NCI-H128 (cell line): ENCODE results near the gene IGSF22.

Experiments used
- DNase-seq: peaks from one replicate; lab custom pipeline; 2025; ENCODE audit not compliant: unreplicated experiment; lab: John Stamatoyannopoulos, UW

IGSF22 gene

DNA sequence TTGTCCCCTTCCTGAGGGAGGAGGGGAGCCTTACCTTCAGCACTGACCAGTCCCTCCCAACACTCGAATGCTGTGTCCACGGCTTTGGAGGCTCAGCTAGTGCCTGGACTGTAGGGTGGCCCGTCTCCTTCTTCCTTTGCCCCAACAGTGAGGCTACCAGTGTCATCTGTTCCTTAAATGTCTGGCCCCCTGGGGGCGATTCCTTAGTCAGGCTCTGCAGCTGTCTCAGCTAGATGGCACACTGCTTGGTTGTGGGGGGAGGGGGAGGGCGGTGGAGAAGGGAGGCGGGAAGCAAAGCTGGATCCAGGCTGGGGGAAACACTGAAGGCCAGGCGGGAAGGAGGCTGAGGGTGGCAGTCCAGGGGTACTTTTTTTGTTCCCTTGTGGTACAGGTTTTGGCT lies at the start of gene IGSF22:
Gene IGSF22 (minus strand): TSS at position 149 of the 400 bp plus-strand sequence. CDS start 1,952 bp downstream, outside the sequence.
- no peak for DNase-seq

DNA sequence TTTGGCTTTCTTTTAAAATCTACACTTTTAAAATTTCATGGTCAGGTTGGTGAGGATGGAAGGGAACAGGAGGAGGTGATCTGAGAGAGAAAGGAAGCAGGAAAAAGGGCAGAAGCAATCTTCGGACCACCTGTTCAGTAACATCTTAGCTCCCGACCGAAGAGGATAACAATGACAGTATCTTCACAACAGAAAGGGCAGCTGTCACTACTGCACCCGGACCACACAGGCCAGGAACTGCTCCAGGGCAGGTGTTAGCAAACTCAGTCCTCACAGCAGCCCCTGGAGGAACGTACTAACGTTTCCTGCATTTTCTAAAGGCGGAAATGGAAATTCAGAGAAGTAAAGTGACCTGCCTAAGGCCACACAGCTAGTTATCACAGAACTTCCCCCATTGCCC lies 48.8 kb upstream of the IGSF22 start:
- DNase-seq, result no peak

DNA sequence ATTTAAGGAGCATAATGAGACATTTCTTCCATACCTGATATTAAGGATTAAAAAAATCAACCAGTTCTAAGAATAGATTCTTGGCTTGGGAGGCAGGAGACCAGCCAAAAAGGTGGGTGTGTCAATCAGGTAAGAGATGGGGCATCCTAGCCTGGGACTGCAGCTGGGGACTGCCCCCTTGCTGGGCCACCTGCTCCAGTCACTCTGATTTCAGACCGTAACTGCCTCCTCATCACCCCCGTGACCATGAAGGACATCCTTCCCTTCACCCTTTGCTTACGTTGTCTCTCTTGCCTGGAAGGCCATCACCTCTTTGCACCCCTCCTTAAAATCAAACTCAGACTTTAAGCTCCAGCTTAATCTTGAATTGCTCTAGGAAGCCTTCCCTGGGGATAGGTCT lies 47.7 kb upstream of the IGSF22 start:
- no peak for DNase-seq

DNA sequence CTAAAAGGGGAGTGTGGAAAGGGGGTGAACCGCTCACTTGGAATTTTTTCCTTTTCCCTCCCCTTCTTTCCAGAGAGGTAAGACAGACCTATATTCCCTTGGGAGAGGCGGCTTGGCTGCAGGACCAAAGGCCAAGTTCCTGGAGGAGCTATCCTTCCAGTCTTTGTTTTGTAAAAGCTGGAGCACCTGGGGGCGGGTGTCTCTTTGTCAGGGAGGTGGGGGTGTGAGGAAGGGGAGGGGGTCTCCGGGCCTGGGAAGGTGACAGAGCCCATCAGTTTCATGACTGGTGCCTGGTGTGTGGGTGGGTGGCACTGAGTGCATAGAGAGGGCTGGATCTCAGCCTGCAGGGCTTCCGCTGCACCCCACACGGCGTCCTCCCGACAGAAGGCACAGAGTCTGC lies 47.1 kb upstream of the IGSF22 start:
- DNase-seq, result no peak

DNA sequence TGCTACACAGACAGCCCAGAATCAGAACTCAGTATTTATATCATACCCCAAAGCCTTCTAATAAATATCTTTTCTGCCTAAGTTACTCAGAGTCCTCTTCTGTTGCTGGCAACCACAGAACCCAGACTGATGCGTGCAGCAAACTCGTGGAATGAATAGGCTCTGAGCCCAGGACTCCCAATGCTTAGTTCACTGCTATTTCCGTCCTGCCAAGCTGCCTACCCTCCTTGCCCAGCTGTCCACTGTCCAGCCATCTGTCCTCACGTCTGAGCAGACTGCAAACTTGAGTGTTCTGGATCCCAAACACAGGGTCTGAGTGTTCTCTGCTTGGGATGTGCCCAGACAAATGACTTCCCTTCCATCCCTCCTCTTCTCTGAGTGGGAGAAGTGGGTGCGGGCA lies 46.2 kb upstream of the IGSF22 start:
- no peak for DNase-seq

DNA sequence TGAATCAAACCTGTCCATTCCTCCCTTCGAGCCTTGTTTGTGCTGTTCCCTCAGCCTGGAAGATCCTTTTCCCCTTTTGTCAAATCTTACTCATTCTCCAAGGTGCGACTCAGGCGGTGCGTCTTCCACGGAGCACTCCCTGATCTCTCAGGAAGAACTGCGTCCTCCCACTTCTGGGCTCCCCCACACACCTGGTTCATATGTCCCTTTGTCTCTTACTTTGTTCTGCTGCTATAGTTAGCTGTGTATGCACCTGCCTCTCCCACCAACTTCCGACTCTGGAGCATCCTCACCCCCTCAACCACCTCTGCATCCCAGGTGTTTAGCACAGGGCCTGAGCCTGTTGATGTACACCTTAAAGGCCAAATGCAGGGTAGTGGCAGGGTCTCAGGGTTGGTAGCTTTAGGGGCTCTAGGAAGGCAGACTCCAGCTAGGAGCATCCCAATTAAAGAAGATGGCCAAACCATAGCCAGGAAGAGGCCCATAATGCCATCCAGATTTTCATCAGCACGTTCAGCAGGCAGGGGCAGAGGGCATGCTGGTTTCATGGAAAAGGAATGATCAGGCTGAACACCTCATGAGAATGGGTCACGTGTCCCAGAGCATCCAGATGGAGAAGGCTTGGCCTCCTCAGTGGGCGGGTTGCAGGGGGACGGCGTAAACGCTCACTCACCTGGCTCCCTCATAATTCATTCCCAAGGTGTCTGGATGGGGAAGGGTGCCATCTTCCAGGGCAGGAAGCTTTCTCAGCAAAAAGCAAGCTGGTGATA lies 45.5 kb upstream of the IGSF22 start:
- DNase-seq, result no peak

DNA sequence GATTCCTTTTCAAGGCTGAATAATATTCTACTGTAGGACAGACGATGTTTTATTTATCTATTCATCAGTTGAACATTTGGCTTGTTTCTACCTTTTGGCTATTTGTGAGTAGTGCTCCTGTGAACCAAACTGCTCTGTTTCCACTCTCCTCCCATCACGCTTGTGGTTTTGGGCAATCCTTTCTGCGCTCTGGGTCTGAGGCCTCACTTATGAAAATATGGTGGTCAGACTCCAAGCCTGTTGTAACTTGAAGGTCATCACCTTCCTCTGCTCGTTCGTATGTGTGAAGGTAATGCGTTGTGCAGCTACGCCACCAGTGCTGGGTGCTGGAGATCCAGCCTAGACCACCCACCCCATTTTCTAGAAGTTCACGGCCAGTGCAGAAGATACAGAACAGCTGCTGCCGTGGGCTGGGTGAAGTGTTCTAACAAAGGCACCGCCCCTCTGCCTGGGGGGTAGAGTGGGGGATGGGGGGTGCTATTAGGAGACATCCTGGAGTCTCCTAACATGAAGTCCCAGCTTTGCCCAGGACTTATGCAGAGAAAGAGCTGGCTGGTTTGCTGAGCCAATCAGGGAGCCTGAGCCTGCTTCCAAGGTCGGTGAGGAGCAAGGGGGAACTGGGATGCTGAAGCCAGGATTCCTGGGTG lies 44.6 kb upstream of the IGSF22 start:
- DNase-seq, result no peak

DNA sequence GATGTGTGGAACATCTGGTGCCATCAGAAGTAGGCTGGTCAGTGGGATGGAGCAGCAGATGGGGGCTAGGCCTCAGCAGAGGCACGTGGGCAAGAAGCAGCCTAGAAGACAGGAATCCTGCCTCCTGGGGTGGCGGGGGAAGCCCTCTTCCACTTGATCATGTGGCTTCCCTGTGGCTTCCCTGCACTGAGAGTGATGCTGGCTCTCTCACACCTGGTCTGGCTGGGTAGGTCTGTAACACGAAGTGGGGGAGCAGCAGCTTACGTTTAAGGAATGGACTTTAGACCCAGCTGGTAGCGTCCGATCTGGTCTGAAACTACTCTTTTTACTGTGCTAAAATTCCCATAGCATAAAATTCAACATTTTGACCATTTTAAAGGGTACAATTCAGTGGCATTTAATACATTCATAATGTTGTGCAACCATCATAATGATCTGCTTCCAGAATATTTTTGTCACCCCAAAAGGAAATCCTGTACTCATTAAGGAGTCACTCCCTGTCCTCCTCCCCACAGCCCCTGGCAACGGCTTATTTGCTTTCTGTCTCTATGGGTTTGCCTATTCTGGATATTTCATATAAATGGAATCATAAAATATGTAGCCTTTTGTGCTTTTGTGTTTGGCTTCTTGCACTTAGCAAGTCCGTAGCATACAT lies 43.9 kb upstream of the IGSF22 start:
- DNase-seq, result no peak

DNA sequence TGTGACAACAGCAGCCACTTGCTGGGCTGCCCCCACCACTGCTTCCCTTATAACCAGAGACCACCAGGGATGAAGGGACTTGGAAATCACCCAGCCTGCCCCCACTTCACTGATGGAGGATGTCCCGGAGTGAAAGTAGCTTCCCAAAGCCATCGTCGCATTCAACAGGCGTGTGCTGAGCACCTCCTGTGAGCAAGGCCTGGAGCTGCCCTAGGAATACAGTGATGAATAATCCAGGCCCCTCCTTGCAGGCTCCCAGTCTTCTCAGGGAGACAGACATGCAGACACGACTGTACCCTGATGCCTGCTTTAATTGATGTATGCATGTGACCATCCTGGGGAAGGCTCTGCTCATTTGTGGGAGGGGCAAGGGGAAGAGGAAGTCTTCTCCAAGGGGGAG lies 43.0 kb upstream of the IGSF22 start:
- no peak for DNase-seq

DNA sequence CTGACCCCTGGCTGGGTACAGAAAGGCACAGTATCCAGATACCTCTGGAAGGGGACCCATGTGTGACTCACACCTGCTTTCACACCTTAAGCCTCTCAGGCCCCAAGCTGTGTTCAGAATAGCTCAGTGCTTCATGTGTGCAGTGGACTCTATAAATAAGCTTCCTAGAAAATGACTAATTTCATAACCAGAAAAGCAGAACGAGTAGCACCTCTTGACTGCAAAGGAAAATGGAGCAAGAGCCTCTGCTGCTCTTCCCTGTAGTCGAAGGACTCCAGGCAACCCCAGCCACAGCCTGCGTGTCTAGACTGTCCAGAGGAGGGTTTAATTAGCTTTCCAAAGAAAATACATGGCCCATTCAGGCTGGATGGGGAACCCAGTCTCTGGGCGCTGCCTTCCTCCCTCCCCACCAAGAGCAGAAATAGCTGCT lies 42.5 kb upstream of the IGSF22 start:
- DNase-seq, result no peak

DNA sequence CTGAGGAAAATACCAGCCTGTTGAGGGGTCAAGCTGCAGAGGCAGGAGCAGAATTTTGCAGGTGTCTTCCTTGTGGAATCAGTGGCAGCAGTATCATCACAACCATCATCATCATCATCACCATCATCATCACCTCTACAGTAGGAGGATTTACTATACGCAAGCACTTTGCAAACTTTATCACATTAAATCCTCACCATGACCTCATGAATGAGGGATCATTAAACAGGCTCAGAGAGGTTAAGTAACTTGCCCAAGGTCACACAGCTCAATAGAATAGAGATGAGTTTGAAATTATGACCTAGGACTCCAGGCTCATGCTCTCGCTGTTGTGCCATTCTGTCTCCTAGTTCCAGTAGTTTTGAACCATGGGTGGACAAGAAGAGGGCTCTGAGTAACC lies 40.0 kb upstream of the IGSF22 start:
- no peak for DNase-seq

DNA sequence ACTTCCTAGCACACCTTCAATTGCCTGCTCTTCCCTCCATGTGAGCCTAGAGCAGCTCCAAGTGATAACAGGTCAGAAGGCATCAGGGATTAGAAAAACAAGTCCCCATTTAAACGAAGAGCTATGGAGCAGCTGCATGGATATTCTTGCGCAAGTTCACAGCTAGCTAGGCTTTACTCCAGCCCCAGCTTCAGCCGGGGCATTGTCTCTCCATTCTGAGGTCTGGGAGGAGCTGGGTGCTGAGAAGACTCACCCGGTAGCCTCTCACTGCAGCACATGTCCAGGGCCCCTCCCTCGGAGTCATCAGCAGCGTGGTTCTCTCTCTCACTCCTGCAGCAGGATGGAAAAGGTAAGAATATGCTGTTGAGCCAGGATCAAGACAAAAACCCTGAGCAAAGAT lies 39.6 kb upstream of the IGSF22 start:
- DNase-seq, result no peak

DNA sequence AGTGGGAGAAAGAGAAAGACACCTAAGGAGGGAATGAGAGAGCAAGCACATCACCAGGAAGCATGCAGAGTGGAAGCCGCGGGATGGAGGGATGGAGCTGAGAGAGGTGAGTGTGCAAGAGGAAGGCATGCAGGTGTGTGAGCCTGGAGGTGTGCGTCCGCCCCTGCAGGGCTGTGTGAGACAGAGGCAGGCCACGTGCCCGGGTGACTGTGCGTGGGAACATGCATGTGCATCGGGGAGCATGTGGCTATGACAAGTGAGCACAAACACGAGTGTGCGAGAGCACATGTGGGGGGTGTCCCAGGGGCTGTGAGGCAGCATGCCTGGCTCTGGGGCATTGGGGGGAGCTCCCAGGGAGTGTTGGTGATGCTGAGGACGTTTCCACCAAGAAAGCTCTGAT lies 35.8 kb upstream of the IGSF22 start:
- DNase-seq, result no peak

DNA sequence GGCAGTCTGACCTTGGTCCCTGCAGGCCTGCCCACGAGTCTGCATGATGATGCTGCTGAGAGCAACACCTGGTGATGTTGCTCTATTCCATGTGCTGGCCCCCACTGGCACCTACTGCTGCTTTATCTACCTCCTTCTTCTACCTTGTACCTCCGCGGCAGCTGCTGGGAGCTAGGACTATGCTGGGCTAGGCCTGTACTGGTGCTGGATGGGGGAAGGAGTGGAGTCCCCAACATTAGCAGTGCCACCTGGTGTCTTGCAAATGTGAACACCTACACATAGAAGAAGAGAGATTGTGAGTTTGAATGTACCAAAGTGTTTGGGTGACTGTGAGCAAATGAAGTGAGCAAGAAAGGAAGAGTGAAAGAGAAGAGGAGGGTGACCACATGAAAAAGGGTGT lies 35.2 kb upstream of the IGSF22 start:
- no peak for DNase-seq

DNA sequence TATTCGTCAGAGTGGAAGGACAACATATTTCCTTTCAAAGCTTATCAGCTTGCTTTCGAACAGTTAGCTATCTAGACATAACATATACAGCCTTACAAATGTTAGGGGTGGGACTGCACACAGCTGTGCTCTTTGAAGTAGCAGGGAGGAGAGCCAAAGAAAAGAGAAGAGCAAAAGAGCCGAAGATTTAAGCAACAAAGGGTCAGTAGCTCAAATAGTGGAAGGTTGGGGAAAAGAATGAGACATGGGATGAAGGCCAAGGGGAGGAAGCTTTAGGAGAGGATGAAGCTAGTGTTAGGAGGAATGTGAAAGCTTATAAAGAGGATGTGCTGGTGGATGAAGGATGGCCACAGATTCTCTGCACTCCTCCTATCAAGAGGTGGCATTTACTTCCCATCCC lies 31.8 kb upstream of the IGSF22 start:
- DNase-seq, result no peak

DNA sequence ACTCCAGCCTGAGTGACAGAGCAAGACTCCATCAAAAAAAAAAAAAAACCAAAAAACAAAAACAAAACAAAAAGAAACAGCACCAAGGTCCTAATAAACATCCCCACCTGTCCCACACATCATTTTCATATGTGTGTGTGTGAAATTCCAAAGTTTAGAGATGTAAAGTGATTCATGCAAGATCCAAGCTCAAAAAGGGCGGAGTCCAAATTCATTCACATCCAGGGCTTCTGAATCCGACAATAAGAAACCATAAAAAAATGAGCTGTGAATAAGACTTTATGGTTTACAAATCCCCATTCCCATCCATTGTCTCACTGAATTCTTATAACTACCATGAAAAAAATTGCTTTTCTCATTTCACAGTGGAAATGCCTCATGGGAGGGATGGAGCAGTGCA lies 30.9 kb upstream of the IGSF22 start:
- DNase-seq, result no peak

DNA sequence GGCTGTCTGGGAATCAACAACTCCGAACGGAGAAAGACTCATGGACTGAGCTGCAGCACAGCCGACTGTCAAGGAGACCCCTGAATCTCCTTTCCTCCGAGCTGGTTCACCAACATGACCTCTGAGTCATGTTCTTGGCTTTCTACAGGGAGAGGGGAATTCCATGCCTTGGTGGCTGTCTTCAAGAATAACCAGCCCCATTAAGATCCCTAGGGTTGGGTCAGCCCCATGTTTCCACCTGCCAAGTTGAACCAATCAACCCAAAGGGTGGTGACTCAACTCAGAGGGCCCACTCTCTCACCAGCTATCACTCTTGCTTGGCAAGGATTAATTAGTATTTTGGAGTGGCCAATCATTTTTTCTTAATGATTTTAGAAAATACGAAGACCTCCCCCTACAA lies 28.3 kb upstream of the IGSF22 start:
- no peak for DNase-seq

DNA sequence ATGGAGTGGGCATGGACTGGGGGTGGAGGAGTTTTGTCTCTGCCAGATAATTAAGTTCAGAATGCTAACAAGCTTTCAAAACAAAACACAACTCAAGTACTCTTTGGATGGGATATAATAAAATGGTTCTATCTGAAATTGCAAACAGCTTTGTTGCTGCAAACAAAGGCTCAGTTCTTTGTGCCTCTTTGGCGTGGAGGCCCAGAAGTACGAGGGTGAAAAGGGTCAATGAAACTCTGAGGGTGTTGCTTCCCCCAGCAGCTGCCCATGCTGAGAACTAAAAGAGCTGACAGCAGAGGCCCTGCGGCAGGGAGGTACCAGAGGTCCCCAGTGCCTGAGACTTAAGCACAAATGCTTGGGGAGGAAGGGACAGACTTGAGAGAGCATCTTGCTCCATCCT lies 26.5 kb upstream of the IGSF22 start:
- DNase-seq, result no peak

DNA sequence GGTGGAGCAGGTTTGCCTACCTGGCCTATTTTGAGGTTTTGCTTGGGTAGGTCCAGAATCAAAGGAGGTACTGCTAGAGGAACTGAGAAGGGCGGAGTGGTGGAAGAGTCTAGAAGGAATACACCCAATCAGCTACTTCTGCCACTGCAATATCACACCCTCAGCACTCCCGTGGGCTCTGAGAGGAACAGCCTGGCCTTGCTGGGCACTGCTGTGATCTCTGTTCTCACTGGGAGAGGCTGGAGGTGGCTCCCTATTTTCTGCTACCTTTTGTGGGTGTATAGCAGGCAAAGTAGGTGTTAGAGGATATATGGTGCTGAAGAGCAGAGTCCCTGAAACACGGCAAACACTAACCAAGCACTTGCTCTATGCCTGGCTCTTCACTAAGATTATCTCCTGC lies 25.0 kb upstream of the IGSF22 start:
- DNase-seq, result no peak

DNA sequence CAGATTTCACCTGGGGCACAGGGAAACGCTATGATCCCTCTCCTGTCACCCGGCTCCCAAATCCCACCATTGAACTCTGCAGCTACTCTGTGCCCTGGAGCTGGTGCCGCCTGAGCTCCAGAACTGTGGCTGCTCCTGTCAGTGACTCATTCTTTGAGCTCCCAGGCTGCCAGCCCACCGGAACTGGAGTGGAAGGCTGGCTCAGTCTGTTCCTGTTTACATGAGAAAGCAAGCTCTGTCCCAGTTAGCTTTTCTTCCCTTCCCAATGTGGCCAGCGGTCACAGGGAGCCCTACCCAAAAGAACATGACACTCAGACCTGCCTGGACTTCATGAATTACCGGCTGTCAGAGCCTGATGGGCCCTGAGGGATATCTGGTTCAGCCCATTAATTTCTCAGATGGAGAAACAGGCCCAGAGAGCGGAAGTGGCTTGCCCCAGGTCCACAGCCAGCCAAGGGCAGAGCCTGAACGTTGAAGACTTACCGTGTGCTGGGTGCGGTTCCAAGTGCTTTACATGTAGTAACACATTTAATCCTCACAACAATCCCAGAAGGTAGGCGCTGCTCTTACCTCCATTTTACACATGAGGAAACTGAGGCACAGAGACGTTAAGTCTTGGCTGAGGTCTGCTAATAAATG lies 23.8 kb upstream of the IGSF22 start:
- DNase-seq, result no peak

DNA sequence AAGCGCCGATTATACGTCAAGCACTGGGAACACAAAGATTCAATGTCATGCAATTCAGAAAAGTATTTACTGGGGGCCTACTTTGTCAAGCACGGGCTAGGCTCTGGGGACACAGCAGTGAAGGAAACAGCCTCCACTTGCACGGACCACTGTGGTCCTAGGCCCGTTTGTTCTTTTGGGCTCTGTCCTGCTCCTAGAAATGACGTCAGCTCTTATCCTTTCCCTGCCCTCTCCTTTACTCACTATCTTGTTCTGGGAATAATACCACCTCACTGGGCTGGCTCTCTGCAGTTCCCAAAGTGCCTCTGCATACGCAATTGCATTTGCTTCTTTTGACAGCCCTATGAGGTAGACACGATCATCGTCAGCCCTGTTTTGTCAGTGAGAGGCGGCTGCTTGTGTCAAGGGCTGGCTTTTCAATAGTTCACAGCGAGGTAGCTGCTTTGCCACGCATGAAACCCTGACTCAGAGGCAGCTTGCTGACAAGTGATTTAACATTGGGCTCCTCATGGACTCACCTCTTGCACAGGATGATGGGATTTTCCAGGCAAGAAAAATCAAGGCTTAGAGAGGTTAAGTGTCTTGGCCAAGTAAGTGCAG lies 22.9 kb upstream of the IGSF22 start:
- no peak for DNase-seq
